HG02759 (cell line): ENCODE measurements around the gene MCTP1.

Experiments
- ATAC-seq: cut with Tn5 transposase; IDR thresholded peaks from one replicate; pipeline ENCODE4 v1.9.1; 2021; ENCODE audit warnings: mild to moderate bottlenecking, moderate library complexity; ENCODE audit not compliant: unreplicated experiment

The MCTP1 gene

DNA sequence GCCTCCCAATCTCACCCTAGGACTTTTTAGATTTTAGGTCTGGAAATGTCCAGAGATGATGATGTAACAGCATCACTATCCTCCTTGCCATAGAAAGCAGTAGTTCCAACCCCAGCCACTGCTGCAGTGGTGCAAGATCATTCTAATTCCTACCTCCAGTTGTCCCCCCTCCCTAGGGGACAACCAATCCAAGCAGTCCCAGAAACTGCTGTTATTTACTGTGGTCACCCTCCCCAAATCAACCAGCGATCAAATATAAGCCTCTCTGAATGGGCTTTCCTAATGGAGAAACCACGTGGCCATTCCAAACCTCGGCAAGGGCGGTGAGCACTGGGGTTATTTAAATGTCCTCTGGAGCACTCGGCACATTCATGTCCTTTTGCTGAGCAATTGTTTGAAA is 506.6 kb downstream of the MCTP1 start:
- no peak for ATAC-seq

DNA sequence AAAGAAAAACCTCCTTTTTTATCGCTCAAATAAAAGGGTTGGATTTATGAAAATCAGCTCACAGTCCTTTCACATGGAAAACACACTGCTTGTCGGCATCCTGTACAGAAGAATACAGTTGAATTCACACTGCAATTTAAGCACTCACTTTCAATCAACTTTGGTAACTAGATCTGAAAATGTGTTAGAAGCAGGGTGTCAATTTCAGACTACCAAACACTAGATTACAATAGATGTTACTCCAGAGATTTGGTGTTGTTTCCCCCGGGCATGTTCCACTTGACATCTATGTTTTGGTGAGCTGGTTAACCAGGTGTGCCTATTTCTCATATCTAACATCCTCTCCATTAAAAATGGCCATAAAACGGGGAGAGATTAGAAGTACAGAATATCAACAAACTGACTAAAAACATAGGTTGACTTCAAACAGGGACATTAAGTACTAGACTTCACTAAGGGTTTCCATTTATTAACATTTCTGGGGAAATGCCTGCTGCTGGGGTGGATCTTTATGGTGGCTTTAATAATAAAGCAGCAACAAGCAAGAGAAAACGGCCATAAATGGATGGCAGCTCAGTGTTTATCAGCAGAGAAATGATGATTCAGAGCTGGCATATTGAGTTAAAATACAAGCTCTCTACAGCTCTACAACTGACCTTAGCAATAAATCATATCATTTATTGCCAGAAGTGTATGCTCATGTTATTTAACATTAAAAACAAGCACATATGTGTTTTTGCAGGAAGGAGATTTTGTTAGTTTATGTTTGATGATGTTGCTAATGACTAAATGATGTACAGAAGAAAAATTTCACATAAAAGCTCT is 507.6 kb downstream of the MCTP1 start:
- ATAC-seq: no peak

DNA sequence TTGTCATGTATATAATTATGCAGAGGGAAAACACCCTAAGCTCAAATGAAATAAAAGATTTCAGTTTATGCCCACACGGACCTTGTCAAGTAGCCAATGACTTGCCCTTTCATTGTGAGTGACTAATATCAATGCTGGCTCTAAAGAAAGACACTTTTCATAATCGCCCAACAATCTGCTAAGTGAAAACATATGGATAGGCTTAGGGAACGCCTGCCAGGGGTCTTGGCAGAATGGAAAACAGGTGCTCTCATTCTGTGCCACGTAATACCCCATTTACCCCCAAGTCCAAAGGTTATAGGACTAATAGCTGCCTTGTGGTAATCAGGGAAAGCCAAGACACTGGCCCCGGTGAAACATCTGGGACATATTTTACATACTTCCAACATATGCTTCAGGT is 508.7 kb downstream of the MCTP1 start:
- ATAC-seq: no peak

DNA sequence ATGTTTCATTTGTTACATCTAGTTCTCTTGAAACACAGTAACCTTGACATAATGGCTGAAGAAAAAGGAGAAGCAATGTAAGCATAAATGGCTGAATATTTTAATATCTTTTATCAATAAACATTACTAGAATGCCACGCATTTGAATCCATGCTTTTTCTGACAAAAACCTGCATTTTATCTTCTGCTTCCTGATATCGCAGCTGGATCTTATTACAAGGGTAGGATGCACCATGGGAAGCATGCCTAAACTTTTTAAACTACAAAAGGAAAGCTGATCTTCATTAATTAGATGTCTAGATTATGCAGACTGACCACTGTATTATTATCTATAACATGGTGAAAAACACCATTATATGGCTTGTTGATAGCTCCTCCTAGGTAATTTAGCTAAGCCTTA is 509.8 kb downstream of the MCTP1 start:
- no peak for ATAC-seq

DNA sequence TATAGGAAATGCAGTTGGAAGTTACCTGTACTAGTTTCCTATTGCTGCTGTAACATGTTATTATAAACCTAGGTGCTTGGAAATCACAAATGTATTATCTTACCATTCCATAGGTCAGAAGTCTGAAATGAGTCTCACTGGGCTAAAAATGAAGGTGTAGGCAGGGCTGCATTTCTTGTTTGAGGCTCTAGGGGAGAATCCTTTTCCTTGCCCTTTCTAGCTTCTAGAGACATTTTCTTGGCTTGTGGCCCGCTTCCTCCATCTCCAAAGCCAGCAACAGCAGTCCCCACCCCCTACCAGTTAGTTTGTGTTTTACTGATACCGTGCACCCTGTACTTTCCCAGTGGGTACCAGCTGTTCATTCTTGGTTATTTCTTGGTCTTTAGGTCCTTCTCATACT is 513.2 kb downstream of the MCTP1 start:
- ATAC-seq: no peak

DNA sequence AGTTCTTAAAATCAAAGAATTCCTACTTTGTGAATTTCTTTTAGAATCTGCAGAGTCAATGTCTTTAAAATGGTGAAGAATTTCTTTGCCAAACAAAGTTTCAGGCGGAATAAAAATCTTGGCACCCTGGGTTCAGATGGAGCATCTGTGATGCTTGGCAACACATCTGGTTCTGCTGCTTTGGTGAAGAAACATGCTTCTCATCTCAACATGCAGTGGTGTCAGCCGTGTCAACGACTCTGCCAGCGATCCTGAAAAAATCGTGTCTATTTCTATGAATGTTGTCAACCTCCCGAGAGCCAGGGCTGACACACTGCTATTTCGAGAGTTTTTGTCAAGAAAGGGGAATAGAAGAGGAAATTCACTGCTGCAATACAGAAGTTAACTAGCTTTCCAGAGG is 514.9 kb downstream of the MCTP1 start:
- no peak for ATAC-seq

DNA sequence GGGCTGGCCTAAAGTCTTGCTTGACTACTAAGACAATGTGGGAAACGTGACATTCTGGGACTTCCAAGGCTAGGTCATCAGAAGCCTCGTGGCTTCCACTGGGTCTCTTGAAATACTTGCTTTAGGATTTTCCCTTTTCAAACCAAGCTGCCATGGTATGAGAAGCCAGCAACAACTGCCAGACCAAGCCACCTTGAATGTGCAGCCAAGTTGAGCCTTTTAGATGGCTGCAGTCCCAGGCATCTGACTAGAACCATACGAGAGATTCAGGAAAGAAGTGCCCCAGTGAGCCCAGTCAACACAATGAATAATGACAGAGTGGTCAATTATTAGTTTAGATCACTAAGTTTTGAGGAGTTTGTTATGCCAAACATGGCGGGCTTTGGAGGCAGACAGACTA is 523.1 kb downstream of the MCTP1 start:
- ATAC-seq: no peak

DNA sequence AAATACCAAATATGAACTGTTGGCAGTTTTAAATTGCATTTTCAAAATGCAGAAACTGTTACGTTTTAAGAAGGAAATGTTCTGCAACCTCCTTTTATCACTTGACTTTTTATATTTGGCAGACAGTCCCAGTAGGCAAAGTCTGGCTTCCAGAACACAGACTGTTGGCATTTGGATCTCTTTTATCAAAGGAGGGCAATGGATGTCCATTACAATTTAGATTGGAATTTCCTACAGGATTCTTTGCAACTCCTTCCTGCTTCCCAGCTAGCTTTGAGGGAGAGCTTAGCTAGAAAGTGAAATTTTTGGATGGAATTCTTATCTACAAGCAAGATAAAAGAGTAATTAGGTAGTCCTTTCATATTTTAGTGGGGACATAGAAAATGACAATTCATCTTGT is 523.8 kb downstream of the MCTP1 start:
- no peak for ATAC-seq

DNA sequence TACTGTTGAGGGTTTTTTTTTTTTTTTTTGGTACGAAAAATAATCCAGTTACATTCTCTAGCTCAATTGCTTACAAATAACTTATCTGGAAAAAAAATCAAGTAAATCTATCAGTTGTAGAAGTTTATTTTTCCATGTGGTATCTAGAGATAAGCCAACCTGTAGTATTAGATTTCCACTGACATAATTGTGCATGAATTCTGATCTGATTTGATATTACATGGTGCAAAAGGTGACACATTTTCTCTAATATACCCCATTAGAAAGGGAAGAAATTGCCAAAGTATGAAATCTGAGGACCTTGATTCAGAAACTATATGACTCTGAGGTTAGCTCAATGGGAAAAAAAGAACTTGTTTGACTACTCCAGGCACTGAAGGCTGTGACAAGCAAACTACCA is 524.9 kb downstream of the MCTP1 start:
- ATAC-seq: no peak

DNA sequence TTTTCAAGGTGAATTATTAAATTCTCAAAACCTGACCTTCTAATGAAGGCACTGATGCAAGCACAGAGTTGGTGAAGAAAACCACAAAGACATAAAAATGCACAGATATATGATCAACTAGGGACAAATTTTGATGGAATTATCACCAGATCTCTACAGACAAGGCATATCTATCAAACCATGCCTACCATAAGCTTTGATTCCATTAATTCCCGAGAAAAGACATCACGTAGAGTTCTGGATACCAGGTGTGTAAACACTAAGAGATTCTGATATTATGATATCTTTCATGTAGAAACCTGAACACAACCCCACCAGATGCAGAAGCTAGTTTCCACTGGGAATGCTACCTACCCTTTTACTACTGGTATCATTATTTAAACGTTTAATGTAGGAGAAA is 525.9 kb downstream of the MCTP1 start:
- no peak for ATAC-seq

DNA sequence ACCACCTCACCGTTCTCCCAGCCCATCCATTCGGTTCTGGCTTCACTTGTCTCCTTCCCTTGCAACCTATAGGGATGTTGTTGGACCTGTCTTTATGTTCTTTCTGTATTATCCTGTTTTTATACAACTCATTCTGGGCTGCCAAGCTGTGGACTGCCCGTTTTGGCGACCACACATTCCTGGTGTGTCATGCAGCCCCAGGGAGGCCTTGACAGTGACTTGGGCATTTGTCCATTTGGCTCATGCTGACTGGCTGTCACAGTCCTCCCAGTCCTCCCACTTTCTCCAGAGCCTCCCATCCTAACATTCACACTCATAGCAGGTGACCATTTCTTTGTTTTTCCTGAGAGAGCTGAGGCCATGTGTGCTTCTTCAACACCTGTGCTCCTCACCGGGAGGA is 530.1 kb downstream of the MCTP1 start:
- ATAC-seq: no peak

DNA sequence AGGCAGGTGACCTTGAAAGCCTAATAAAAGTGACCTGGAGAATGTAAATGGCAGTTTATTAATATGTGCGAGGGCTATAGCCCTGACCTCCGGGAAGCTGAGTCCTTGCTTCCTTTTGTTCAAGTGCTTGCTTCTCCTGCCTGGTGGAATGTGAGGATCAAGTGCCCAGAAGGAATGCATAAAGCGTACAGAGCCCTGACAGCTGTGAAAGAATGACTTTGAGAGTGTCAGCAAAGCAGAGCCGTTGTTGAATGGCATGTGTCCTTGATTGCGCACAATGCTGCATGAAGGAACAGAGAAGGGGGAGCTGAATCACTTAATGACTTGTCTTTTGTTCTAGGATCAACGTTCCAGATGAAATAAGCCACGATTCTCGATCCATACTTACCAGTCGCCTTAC is 533.4 kb downstream of the MCTP1 start:
- no peak for ATAC-seq

DNA sequence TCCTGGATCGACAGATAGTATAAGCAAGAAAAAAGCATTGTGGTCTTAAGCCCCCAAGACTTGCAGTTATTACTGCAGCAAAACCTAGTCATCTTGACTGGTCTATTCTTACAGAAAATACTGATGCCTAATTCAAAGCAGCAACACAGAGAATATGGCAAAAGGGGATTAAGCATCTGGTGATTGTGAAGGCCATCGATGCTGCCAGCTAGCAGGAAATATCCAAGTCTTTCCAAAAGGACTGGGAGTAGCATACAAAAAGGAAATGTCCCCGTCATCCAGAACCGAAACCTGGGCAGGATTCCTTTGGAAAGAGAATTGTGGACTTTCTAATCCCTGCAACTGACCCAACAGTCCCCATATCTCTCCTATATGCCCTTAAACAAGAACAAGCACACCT is 534.2 kb downstream of the MCTP1 start:
- no peak for ATAC-seq

DNA sequence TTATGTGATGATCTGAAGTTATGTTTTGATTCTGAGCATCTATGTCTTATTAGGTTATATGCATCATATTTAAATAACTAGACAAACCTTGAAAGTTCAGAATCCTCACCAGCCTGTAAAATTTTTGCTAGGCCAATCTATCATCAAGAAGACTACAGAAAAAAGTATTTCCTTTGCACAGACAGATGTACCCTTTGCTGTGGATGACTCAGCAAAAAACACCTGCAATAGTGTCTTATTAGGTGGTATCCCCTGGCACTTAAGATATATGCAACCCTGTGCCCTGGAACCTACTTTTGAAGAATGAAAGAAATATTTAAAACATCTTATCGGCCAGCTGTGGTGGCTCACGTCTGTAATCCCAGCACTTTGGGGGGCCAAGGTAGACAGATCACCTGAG is 535.9 kb downstream of the MCTP1 start:
- ATAC-seq: peak; percentile 26

DNA sequence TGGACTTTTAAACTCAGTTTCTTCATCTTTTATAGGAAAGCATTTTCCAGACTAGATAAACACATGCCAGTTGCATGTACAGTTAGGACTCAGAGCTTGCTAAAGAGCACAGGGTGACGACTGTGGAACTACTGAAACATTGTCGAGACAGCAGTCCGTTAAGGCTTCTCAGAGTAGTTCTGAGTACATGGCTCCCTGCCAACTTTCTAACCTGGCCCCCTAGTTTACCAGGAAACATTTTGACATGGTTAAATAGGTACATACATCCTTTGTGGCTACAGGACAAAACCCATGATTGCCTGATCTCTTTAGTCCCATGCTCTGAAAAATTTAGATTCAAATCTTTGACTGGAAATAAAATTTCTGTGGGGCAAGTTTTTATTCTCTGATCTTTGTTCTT is 536.7 kb downstream of the MCTP1 start:
- ATAC-seq: no peak

DNA sequence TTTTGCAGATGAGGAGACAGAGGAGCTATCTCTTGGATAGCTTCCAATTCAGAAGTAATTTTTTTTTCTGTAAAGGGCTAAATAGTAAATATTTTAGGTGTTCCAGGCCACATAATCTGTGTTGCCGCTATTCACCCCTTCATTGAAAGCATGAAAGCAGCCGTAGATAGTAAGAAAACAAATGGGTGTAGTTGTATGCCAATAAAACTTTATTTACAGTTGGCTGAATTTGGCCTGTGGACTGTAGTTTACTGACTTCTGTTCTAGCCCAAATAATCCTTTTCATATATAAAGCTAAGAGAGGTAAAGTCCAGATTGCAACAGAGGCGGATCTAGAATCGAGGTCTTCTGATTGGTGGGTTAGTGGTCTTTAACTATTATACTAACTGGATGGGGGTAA is 537.5 kb downstream of the MCTP1 start:
- no peak for ATAC-seq

DNA sequence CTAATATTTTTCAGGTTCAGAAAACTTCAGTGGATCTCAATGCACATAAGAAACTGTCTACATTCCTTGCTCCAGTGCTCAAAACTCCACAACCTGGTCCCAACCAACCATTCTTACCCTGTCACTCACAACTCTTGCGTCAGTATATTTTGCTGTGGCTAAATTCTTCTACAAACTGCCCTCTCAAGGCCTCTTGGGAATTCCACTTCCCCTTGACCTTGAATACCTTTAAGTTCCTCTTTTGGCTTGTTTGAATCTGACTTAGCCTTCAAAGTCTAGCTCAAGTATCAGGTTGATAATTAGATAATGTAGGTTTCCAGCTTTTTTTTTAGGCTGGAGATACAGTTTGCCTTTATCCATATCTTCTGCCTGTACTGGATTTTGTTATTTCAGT is 538.2 kb downstream of the MCTP1 start:
- peak; percentile 51 for ATAC-seq

DNA sequence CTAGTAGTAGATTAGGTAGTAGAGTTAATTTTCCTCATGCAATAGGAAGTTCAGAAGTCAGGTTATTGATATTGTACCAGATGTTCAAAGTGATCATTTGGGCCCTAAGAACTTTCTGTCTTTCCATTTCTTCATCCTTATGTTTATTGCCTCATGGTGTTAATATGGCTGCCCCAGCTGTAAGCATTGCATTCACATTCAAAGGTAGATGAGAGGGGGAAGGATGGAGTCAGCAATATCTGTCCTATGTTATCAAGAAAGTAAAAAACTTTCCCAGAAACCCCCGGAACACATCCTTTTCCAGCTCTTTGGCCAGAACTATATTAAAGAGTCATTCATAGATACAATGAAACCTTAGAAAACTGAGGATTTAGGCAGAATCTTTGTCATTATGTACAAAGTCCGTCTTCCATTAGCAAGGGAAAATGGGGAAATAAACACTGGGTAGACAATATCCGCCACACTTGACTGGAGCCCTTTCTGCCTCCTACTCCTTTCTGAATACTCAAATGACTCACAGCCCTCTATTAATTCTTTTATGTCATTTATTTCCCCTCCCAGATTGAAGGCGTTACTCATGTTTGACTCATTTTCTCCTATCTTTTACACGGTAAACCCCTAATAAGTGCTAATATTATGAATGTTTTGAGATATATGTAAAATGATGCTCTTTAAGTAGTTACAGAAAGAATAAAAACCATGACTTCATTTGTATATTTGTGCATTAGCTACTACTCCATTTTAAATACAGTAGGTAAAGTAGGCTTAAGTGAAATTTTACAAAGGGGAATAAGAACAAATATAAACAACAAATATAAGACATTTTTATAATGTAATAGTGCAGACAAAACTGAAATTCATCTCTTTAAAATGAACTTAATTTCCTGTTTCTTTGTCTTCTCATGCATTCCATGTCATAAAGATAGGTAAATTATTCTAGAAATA is 538.8 kb downstream of the MCTP1 start:
- peak; percentile 72 for ATAC-seq

DNA sequence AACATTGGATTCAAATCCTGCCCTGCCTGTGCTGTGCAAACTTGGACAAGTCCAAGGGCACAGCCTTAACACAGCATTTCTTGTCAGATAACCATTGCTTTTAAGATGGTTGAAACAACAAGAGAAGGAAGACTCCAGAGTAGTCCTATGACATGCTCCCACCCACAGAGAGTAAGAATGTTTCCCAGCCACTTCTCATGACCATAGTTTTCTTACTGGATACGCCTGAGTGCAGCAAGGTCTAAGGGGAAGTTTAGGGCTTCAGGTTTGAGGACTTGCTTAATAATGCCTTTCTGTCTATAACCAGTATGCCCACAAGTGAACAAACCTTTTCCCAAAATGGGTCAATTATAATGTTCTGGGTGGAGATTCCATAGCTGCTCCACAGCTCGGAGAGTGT is 540.0 kb downstream of the MCTP1 start:
- ATAC-seq: peak; percentile 34

DNA sequence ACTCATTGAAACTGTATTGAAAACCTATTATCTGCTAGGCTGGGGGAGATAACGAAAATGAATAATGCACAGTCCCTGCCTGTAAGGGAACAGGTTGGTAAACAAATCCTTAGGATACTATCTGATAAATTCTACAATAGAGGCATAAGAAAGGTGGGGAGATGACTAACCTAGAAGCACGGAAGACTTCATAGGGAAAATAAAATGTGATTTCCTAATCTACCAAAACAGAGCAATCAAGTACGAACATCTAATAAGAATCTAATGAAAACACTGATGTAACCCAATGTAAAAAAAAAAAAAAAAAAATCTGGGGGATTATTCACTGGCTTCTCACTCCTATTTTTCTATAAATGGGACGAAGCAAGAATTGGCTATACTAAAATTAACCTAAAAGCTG is 542.0 kb downstream of the MCTP1 start:
- ATAC-seq: no peak

DNA sequence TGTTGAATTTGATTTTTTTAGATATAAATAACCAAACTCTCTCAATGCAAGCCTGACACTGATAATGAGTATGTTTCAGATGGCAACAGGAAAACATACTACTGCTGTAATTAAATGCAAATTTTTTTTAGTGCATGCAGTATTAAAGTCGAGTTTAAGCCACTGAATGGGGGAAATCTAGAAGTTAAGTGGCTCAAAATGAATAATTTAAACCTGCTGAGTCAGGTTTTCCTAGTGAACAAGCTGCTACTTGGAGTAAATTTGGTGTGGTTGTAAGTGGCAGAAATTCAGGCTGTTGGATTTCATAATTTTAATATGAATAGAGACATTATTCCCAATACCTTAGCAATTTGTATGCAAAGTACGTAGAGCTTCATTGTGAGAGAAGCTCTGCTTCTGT is 544.6 kb downstream of the MCTP1 start:
- ATAC-seq: no peak

DNA sequence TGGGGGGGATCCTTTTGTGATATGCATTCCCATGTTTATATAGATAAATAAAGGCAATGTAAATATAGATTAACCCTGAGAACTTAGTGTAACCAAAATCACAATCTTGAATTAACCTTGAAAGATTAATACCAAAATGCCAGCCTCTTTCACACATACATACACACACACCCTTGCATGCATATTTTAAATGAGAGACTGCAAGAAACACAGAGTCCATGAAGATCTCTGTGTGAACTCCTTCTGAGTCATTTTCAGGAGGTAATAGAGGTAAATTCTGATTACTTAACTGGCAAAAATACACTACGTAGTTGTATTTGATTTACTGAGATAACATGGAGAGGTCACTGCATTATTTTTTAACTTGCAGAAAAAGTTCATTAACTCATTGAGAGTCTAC is 548.4 kb downstream of the MCTP1 start:
- ATAC-seq: no peak
